Thymus (tissue), 11 donors: ENCODE measurements around the gene MTMR6. TPM values are rescaled to one million over a fixed set of nuclear protein-coding genes. Genes with fewer than 3 reads are reported as not detected.

Source experiments
- DNase-seq, 9 donors: peaks; one replicate each; pipeline ENCODE4 v3.0.0-alpha.2; 2013; ENCODE audit warnings: low spot score in 9 of 9, low read depth in 6 of 9, missing footprints in 1 of 9
- H3K27ac ChIP-seq, 2 donors: one replicate each; pipeline ENCODE4 v1.5.1; 2013; ENCODE audit warnings: control low read depth in 1 of 2, low read depth in 1 of 2, low read length in 1 of 2, mild to moderate bottlenecking in 1 of 2, moderate library complexity in 1 of 2
- H3K27me3 ChIP-seq, 2 donors: one replicate each; pipeline ENCODE4 v1.5.1; 2013; ENCODE audit warnings: low read length in 1 of 2; ENCODE audit not compliant: control insufficient read depth in 2 of 2, insufficient read depth in 1 of 2
- H3K36me3 ChIP-seq, 2 donors: one replicate each; pipeline ENCODE4 v1.5.1; 2013; ENCODE audit warnings: low read length in 1 of 2, mild to moderate bottlenecking in 1 of 2, moderate library complexity in 1 of 2; ENCODE audit not compliant: control insufficient read depth in 2 of 2, insufficient read depth in 2 of 2
- H3K4me1 ChIP-seq, 2 donors: one replicate each; pipeline ENCODE4 v1.5.1; 2013; ENCODE audit warnings: low read length in 2 of 2; ENCODE audit not compliant: control insufficient read depth in 2 of 2, insufficient read depth in 2 of 2
- H3K4me3 ChIP-seq, 2 donors: one replicate each; pipeline ENCODE4 v1.5.1; 2013; ENCODE audit warnings: low read length in 2 of 2, control low read depth in 1 of 2, mild to moderate bottlenecking in 1 of 2
- H3K9me3 ChIP-seq, 2 donors: one replicate each; pipeline ENCODE4 v1.5.1; 2013; ENCODE audit warnings: low read length in 1 of 2, mild to moderate bottlenecking in 1 of 2; ENCODE audit not compliant: control insufficient read depth in 2 of 2, insufficient read depth in 1 of 2
- WGBS: extraction: QIAGEN DNeasy Blood & Tissue Kit; methylation state at CpG from one replicate; pipeline ENCODE4 v1.1.7; 2013; 5-methylcytosine and 5-hydroxymethylcytosine counted together
- polyA plus RNA-seq: library from polyadenylated mRNA; stranded (reverse); fragments of 200-250 nt; gene quantifications from one replicate; pipeline ENCODE4 v1.2.3, GENCODE V29; 2013
- total RNA-seq: library from RNA; stranded (reverse); fragments of 120-200 nt; gene quantifications from one replicate; pipeline ENCODE4 v1.2.4, GENCODE V29; 2013
- donor health status: healthy.

The MTMR6 gene
- total and polyA plus RNA-seq, 2 donors: 15.8 to 17.8 TPM

GRCh38 chr13:25262261-25262660 is 25.0 kb downstream of the MTMR6 start:
- Histone ChIP-seq H3K36me3 (peaks cover 23 to 40% of the 10 kb centered on the region in 2 donors), H3K9me3 (no peaks in the 10 kb centered on the region), H3K4me3 (no peak overlapping the region), H3K4me1 (no peaks in the 10 kb centered on the region), H3K27ac (no peak overlapping the region), H3K27me3 (no peaks in the 10 kb centered on the region)
- WGBS: 98% methylated on average over 4 of the region's 4 CpGs
- no peak for DNase-seq

GRCh38 chr13:25253702-25254101 is 33.6 kb downstream of the MTMR6 start:
- Histone ChIP-seq H3K4me3 (no peak overlapping the region), H3K4me1 (no peaks in the 10 kb centered on the region), H3K27ac (no peak overlapping the region), H3K9me3 (no peaks in the 10 kb centered on the region), H3K27me3 (no peaks in the 10 kb centered on the region), H3K36me3 (peaks cover 12 to 32% of the 10 kb centered on the region in 2 donors)
- DNase-seq: no peak
- 96% methylated on average over 2 of the region's 2 CpGs for WGBS

GRCh38 chr13:25252752-25253151 is 34.5 kb downstream of the MTMR6 start:
- no peak overlapping the region for H3K4me3 ChIP-seq
- H3K36me3 ChIP-seq: peaks cover 12 to 32% of the 10 kb centered on the region in 2 donors
- H3K9me3 ChIP-seq: no peaks in the 10 kb centered on the region
- 97% methylated on average over 2 of the region's 2 CpGs for WGBS
- H3K27ac ChIP-seq: no peak overlapping the region
- no peaks in the 10 kb centered on the region for H3K4me1 ChIP-seq
- H3K27me3 ChIP-seq: no peaks in the 10 kb centered on the region
- no peak for DNase-seq

GRCh38 chr13:25252225-25252624 is 35.1 kb downstream of the MTMR6 start:
- H3K36me3 ChIP-seq: peaks cover 12 to 27% of the 10 kb centered on the region in 2 donors
- no peak overlapping the region for H3K27ac ChIP-seq
- no peaks in the 10 kb centered on the region for H3K4me1 ChIP-seq
- DNase-seq: no peak
- over 99% methylated on average over 4 of the region's 4 CpGs for WGBS
- no peaks in the 10 kb centered on the region for H3K27me3 ChIP-seq
- H3K4me3 ChIP-seq: no peak overlapping the region
- H3K9me3 ChIP-seq: no peaks in the 10 kb centered on the region

- H3K36me3 ChIP-seq: peaks cover 5 to 20% of the 10 kb centered on the region in 2 donors
- no peaks in the 10 kb centered on the region for H3K9me3 ChIP-seq
- WGBS: 74% methylated on average over 5 of the region's 5 CpGs
- no peaks in the 10 kb centered on the region for H3K4me1 ChIP-seq
- H3K4me3 ChIP-seq: no peak overlapping the region
- H3K27me3 ChIP-seq: no peaks in the 10 kb centered on the region
- no peak overlapping the region for H3K27ac ChIP-seq
- DNase-seq: no peak
These were observed 38.2 kb downstream of the MTMR6 start for GRCh38 chr13:25249001-25249543.

- no peak overlapping the region for H3K27ac ChIP-seq
- no peak overlapping the region for H3K4me3 ChIP-seq
- H3K27me3 ChIP-seq: no peaks in the 10 kb centered on the region
- DNase-seq: no peak
- WGBS: 97% methylated on average over 1 of the region's 1 CpG
- H3K9me3 ChIP-seq: no peaks in the 10 kb centered on the region
- H3K4me1 ChIP-seq: no peaks in the 10 kb centered on the region
- H3K36me3 ChIP-seq: peaks cover 6 to 13% of the 10 kb centered on the region in 2 donors
These were observed 39.2 kb downstream of the MTMR6 start for GRCh38 chr13:25248071-25248470.

- Histone ChIP-seq H3K27me3 (no peaks in the 10 kb centered on the region), H3K36me3 (peaks cover 6 to 11% of the 10 kb centered on the region in 2 donors), H3K4me3 (no peak overlapping the region), H3K4me1 (no peaks in the 10 kb centered on the region), H3K9me3 (no peaks in the 10 kb centered on the region), H3K27ac (no peak overlapping the region)
- no peak for DNase-seq
These were observed 39.9 kb downstream of the MTMR6 start for GRCh38 chr13:25247360-25247759.

- Histone ChIP-seq H3K4me1 (no peaks in the 10 kb centered on the region), H3K27ac (no peak overlapping the region), H3K36me3 (peaks cover 5 to 6% of the 10 kb centered on the region in 2 donors), H3K27me3 (no peaks in the 10 kb centered on the region), H3K4me3 (no peak overlapping the region), H3K9me3 (no peaks in the 10 kb centered on the region)
- WGBS: 98% methylated on average over 6 of the region's 6 CpGs
- DNase-seq: no peak
These were observed 43.2 kb downstream of the MTMR6 start for GRCh38 chr13:25244123-25244522.

GRCh38 chr13:25242956-25243355 is 44.3 kb downstream of the MTMR6 start:
- 96% methylated on average over 3 of the region's 3 CpGs for WGBS
- peaks cover 3 to 6% of the 10 kb centered on the region in 2 donors for H3K36me3 ChIP-seq
- no peak for DNase-seq
- H3K9me3 ChIP-seq: no peaks in the 10 kb centered on the region
- H3K27ac ChIP-seq: no peak overlapping the region
- no peaks in the 10 kb centered on the region for H3K27me3 ChIP-seq
- no peaks in the 10 kb centered on the region for H3K4me1 ChIP-seq
- no peak overlapping the region for H3K4me3 ChIP-seq

GRCh38 chr13:25241007-25241406 is 46.3 kb downstream of the MTMR6 start:
- Histone ChIP-seq H3K4me1 (no peaks in the 10 kb centered on the region), H3K27ac (no peak overlapping the region), H3K4me3 (no peak overlapping the region), H3K27me3 (no peaks in the 10 kb centered on the region), H3K9me3 (no peaks in the 10 kb centered on the region), H3K36me3 (peaks cover 0 to 6% of the 10 kb centered on the region in 2 donors)
- 0% methylated on average over 1 of the region's 1 CpG for WGBS
- no peak for DNase-seq
